Liver (tissue), 9 donors: ENCODE results near the gene DIP2B. TPM values are rescaled to one million over a fixed set of nuclear protein-coding genes. Genes with fewer than 3 reads are reported as not detected.
A peak's percentile ranks its signal among the peaks of the same experiment; 100 is the strongest.

Source experiments
- DNase-seq: peaks from one replicate; pipeline ENCODE4 v3.0.0-alpha.2; 2017; ENCODE audit warnings: low spot score
- H3K27ac ChIP-seq, 2 donors: one replicate each; pipeline ENCODE4 v1.7.0; 2013; ENCODE audit warnings: inconsistent platforms in 2 of 2, low read length in 2 of 2, control low read depth in 1 of 2, low read depth in 1 of 2, mild to moderate bottlenecking in 1 of 2
- H3K27me3 ChIP-seq, 4 donors: one replicate each; pipeline versions ENCODE4 v1.6.1 to v1.7.0; 2013; ENCODE audit warnings: low read length in 3 of 4, inconsistent platforms in 1 of 4, mild to moderate bottlenecking in 1 of 4, moderate library complexity in 1 of 4; ENCODE audit not compliant: control insufficient read depth in 4 of 4, insufficient read depth in 4 of 4
- H3K36me3 ChIP-seq, 4 donors: one replicate each; pipeline versions ENCODE4 v1.6.1 to v1.7.0; 2013; ENCODE audit warnings: low read length in 3 of 4, mild to moderate bottlenecking in 3 of 4, low read depth in 1 of 4, moderate library complexity in 1 of 4; ENCODE audit not compliant: control insufficient read depth in 4 of 4, insufficient read depth in 3 of 4
- H3K4me1 ChIP-seq, 4 donors: one replicate each; pipeline versions ENCODE4 v1.6.1 to v1.7.0; 2013; ENCODE audit warnings: low read length in 3 of 4, mild to moderate bottlenecking in 3 of 4, moderate library complexity in 1 of 4; ENCODE audit not compliant: control insufficient read depth in 4 of 4, insufficient read depth in 4 of 4
- H3K4me3 ChIP-seq, 3 donors: one replicate each; pipeline versions ENCODE4 v1.6.1 to v1.7.0; 2013; ENCODE audit warnings: low read length in 3 of 3, control low read depth in 1 of 3, low read depth in 1 of 3, mild to moderate bottlenecking in 1 of 3
- H3K9ac ChIP-seq, 2 donors: one replicate each; pipeline ENCODE4 v1.7.0; 2013; ENCODE audit warnings: low read length in 2 of 2, mild to moderate bottlenecking in 2 of 2, moderate library complexity in 2 of 2, control low read depth in 1 of 2, low read depth in 1 of 2
- H3K9me3 ChIP-seq, 4 donors: one replicate each; pipeline versions ENCODE4 v1.6.1 to v1.7.0; 2013; ENCODE audit warnings: low read length in 3 of 4; ENCODE audit not compliant: control insufficient read depth in 4 of 4
- FOXA1 ChIP-seq: IDR thresholded peaks from 2 replicates; pipeline ENCODE4 v1.6.1; 2016; ENCODE audit warnings: antibody characterized with exemption
- FOXA2 ChIP-seq: IDR thresholded peaks from 2 replicates; pipeline ENCODE4 v1.6.1; 2016; ENCODE audit warnings: antibody characterized with exemption
- JUND ChIP-seq, 2 donors: IDR thresholded peaks; 2 replicates each; pipeline ENCODE4 v1.6.1; 2016; ENCODE audit warnings: antibody characterized with exemption in 2 of 2
- NR2F2 ChIP-seq: IDR thresholded peaks from 2 replicates; pipeline ENCODE4 v1.6.1; 2016; ENCODE audit warnings: antibody characterized with exemption
- RAD21 ChIP-seq, 2 donors: IDR thresholded peaks; 2 replicates each; pipeline ENCODE4 v1.6.1; 2016; ENCODE audit warnings: antibody characterized with exemption in 2 of 2, mild to moderate bottlenecking in 2 of 2
- RXRA ChIP-seq, 2 donors: IDR thresholded peaks; 2 replicates each; pipeline ENCODE4 v1.6.1; 2017 to 2018; ENCODE audit warnings: antibody characterized with exemption in 2 of 2, mild to moderate bottlenecking in 1 of 2
- WGBS: extraction: QIAGEN DNeasy Blood & Tissue Kit; methylation state at CpG from one replicate; pipeline ENCODE4 v1.1.7; 2013; 5-methylcytosine and 5-hydroxymethylcytosine counted together
- polyA plus RNA-seq, 2 donors: library from polyadenylated mRNA; stranded (reverse) in 1 of 2; unstranded in 1 of 2; fragments of 200-250 nt in 1 of 2; fragments of >200 nt in 1 of 2; fragmentation: Nextera tagmentation in 1 of 2; extraction: Ambion mirVana in 1 of 2; gene quantifications; one replicate each; pipeline versions ENCODE4 v1.2.1 to v1.2.3, GENCODE V29; 2013 to 2015
- total RNA-seq, 2 donors: library from RNA; depleted of rRNA; stranded (reverse); fragments of >200 nt; gene quantifications; one replicate each; pipeline ENCODE4 v1.2.3, GENCODE V29; 2014
- TF ChIP-seq, protein P1 (sequence below): IDR thresholded peaks from 2 replicates; pipeline ENCODE4 v1.6.1; 2016; ENCODE audit warnings: antibody characterized with exemption
- TF ChIP-seq, protein P2 (sequence below): fragments of 150-350 bp; IDR thresholded peaks from 2 replicates; pipeline ENCODE4 v1.5.1; 2017; ENCODE audit warnings: improper control_type of control experiment, low read depth, low read length; ENCODE audit not compliant: missing input control
- donor health status: healthy.
- donor health status: healthy.
- donor health status: healthy.
- donor health status: healthy.
- donor health status: healthy.

The DIP2B gene
- total and polyA plus RNA-seq, 4 donors, result 4.8 to 30.7 (median 13.8) TPM

DNA sequence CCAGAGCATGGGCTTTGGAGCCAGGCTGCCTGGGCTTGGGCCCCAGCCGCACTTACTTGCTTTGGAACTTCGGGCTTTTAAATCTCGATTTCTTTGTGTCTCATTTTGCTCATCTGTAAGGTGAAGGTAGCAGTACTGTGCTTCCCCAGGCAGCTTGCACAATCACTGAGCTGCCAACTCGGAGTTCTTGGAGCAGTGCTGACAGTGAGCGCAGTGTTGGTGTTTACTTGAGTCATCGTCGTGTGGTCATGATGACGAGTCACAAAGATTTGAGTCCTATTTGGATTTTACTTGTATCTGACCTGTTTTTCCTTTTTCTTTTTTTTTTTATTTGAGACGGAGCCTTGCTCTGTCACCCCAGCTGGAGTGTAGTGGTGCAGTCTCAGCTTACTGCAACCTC lies 227.8 kb downstream of the DIP2B start:
- Histone ChIP-seq H3K9me3 (no peaks in the 10 kb centered on the region), H3K4me1 (no peaks in the 10 kb centered on the region), H3K4me3 (no peak overlapping the region), H3K9ac (no peak overlapping the region), H3K27ac (no peak overlapping the region), H3K36me3 (peaks cover 6 to 77% (median 75%) of the 10 kb centered on the region in 4 donors), H3K27me3 (no peaks in the 10 kb centered on the region)
- no peak for DNase-seq
- 87% methylated on average over 9 of the region's 9 CpGs for WGBS
- TF ChIP-seq, protein P1, sequence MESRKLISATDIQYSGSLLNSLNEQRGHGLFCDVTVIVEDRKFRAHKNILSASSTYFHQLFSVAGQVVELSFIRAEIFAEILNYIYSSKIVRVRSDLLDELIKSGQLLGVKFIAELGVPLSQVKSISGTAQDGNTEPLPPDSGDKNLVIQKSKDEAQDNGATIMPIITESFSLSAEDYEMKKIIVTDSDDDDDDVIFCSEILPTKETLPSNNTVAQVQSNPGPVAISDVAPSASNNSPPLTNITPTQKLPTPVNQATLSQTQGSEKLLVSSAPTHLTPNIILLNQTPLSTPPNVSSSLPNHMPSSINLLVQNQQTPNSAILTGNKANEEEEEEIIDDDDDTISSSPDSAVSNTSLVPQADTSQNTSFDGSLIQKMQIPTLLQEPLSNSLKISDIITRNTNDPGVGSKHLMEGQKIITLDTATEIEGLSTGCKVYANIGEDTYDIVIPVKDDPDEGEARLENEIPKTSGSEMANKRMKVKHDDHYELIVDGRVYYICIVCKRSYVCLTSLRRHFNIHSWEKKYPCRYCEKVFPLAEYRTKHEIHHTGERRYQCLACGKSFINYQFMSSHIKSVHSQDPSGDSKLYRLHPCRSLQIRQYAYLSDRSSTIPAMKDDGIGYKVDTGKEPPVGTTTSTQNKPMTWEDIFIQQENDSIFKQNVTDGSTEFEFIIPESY, result no peak

DNA sequence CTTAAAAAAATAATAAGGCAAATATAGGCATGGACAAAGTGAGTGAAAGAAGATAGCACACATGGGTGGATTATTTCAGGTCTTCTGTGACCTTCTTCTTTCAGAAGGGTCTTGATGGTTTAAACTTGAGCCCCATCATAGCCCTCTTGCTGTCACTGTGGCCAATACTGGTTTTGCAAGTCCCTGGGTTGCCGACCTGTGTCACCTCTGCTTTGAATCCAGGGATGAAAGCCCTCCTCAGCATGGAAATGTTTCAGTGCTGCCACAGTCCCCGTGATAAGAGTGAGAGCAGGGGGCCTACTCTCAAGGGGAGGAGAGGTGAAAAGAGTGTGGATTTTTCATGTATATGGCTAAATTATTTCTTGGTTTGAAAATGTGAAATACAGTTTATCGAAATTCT lies 228.9 kb downstream of the DIP2B start:
- TF ChIP-seq FOXA1 (no peak), FOXA2 (no peak), RXRA (IDR thresholded peaks at IDR 0.05) (no peak), NR2F2 (no peak)
- TF ChIP-seq, protein P2, sequence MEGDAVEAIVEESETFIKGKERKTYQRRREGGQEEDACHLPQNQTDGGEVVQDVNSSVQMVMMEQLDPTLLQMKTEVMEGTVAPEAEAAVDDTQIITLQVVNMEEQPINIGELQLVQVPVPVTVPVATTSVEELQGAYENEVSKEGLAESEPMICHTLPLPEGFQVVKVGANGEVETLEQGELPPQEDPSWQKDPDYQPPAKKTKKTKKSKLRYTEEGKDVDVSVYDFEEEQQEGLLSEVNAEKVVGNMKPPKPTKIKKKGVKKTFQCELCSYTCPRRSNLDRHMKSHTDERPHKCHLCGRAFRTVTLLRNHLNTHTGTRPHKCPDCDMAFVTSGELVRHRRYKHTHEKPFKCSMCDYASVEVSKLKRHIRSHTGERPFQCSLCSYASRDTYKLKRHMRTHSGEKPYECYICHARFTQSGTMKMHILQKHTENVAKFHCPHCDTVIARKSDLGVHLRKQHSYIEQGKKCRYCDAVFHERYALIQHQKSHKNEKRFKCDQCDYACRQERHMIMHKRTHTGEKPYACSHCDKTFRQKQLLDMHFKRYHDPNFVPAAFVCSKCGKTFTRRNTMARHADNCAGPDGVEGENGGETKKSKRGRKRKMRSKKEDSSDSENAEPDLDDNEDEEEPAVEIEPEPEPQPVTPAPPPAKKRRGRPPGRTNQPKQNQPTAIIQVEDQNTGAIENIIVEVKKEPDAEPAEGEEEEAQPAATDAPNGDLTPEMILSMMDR, result no peak
- no peak overlapping the region for H3K9ac ChIP-seq
- no peaks in the 10 kb centered on the region for H3K27me3 ChIP-seq
- WGBS, result 90% methylated on average over 3 of the region's 3 CpGs
- H3K27ac ChIP-seq, result no peak overlapping the region
- H3K4me3 ChIP-seq, result no peak overlapping the region
- H3K9me3 ChIP-seq, result no peaks in the 10 kb centered on the region
- H3K36me3 ChIP-seq, result peaks cover 3 to 75% (median 71%) of the 10 kb centered on the region in 4 donors
- no peaks in the 10 kb centered on the region for H3K4me1 ChIP-seq
- no peak for DNase-seq

DNA sequence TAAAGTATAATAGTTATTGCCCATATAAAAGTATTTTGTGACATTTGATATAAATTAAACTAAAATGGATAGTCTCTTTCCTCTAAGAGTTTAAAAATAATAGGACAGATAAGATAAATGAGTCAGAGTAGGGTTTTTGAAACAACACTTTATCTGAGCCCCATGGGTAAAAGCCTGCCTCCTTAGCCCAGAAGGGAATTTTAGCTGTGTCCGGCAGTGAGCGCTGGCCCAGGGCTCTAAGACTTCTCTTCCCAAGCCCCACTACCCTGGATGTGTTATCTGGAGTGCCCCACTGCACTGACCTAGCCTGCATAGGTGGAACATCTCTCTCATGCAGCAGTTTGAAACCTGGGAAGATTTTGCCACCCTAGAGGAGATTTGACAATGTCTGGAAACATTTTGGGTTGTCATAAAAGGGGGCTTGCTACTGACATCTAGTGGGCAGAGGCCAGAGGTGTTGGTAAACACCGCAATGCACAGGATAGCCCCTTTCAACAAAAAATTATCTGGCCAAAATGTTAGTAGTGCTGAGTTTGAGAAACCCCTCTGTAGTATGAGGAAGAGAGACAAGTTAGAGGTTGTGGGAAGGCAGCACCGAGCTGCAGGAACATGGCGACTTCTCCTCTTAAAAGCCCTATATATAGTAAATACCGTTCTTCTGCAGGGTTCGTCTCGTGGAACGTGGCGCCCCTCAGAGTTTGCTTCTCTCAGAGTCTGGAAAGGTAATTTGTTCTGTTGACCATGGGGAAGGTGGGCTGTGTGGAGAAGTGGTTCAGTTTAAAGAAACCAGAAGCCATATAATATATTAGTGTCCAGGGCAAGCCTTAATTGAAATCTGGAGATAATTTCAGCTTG lies 229.9 kb downstream of the DIP2B start:
- H3K4me3 ChIP-seq, result no peak overlapping the region
- no peaks in the 10 kb centered on the region for H3K4me1 ChIP-seq
- no peak for DNase-seq
- no peaks in the 10 kb centered on the region for H3K27me3 ChIP-seq
- H3K9ac ChIP-seq, result no peak overlapping the region
- H3K9me3 ChIP-seq, result no peaks in the 10 kb centered on the region
- no peak overlapping the region for H3K27ac ChIP-seq
- H3K36me3 ChIP-seq, result peaks cover 4 to 76% (median 72%) of the 10 kb centered on the region in 4 donors
- TF ChIP-seq, protein P2, result peak; percentile 33
- TF ChIP-seq RAD21 (IDR thresholded peaks at IDR 0.05), result peak; percentile 64 to 72
- TF ChIP-seq JUND (IDR thresholded peaks at IDR 0.05), result no peak
- no peak for TF ChIP-seq NR2F2
- 87% methylated on average over 10 of the region's 10 CpGs for WGBS
